Activated T-cell treated with anti-CD3 and anti-CD28 coated beads for 4 hours (primary cell): ENCODE results near the gene HSD17B11.
"Not testable (repeated sequence)": the region's sequence is repeated elsewhere in the genome, so short reads cannot be mapped to it uniquely, and the experiment has no call there.

Source experiments
- DNase-seq: peaks from one replicate; pipeline ENCODE4 v3.0.0-alpha.2; 2020

The HSD17B11 gene

DNA sequence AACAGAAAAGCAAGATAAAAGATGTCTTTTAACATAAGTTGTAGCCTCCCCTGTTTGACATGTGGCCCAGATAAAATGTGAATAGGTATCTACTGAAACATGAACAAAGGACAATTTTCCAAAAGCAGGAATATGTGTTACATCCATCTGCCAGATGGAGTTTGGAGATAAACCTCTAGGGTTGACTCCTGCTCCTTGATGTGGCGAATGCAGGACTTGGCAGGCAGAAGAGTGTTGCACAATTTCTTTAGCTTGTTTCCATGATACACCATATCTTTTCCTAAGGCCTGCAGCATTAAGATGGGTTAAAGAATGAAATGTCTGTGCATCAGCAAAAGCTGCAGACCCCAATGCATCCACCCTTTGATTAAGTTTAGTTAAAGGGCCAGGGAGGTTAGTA lies 12.7 kb upstream of the HSD17B11 start:
- DNase-seq, result not testable (repeated sequence)

DNA sequence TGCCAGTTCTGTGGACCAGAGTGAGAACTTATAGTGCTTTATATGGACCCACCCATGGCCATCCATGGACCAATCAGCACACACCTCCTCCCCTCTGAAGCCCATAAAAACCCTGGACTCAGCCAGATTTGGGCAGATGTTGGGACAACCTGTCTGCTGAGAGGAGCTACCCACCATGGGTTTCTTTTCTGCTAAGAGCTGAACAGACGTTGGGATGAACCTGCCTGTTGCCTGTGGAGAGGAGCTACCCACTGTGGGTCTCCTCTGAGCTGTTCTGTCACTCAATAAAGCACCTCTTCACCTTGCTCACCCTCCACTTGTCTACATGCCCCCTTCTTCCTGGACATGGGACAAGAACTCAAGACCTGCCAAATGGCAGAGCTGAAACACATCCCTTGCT lies 9.0 kb upstream of the HSD17B11 start:
- DNase-seq, result no peak

DNA sequence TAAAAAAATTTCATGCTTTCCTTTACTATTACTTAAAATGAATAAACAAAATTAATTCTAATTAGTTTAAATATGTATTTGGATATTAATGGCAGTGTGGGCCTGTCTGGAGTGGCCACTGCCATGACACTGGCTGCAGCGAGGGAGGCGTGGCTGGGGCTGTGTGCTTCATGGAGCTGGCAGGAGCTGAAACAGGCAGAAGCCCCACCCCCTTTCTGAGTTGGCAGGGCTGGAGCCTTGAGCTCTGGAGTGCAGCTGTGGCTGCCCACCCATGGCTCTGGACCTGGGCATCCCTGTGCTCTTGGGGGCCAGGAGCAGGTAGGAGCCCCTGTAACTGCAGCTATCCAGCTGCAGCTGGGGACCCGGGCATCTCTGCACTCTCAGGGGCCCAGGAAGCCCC lies 8.2 kb upstream of the HSD17B11 start:
- DNase-seq, result no peak

DNA sequence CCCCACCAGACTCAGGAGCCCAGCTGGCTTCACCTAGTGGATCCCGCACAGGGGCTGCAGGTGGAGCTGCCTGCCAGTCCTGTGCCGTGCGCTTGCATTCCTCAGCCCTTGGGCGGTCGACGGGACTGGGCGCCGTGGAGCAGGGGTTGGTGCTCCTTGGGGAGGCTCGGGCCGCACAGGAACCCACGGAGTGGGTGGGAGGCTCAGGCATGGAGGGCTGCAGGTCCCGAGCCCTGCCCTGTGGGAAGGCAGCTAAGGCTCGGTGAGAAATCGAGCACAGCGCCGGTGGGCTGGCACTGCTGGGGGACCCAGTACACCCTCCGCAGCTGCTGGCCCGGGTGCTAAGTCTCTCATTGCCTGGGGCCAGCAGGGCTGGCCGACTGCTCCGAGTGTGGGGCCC lies 4.9 kb upstream of the HSD17B11 start:
- not testable (repeated sequence) for DNase-seq

DNA sequence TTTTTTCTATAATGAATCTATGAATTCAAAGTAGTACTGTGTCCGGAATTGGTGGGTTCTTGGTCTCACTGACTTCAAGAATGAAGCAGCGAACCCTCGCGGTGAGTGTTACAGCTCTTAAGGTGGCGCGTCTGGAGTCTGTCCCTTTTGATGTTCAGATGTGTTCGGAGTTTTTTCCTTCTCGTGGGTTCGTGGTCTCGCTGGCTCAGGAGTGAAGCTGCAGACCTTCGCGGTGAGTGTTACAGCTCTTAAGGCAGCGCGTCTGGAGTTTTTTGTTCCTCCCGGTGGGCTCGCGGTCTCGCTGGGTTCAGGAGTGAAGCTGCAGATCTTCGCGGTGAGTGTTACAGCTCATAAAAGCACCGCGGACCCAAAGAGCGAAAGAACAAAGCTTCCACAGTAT lies 4.1 kb upstream of the HSD17B11 start:
- DNase-seq, result not testable (repeated sequence)

DNA sequence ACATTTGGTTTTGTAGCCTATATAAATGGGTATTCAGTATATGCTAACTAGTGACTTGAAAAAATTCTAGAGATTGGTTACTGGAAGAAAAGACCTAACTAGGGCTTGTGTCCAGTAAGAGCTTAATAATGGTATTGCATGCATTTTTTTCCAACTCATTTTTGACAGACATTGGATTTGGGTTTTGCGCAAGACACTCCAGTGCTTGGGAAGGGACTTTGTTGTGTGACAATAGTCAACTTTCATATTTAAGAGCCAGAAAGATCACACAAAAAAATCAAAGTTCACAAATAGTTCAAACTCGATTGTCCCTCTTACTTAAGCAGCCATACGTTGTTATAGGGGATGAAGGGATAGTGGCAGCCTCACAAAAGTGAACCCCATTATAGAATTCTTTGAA lies 1.2 kb upstream of the HSD17B11 start:
- no peak for DNase-seq

DNA sequence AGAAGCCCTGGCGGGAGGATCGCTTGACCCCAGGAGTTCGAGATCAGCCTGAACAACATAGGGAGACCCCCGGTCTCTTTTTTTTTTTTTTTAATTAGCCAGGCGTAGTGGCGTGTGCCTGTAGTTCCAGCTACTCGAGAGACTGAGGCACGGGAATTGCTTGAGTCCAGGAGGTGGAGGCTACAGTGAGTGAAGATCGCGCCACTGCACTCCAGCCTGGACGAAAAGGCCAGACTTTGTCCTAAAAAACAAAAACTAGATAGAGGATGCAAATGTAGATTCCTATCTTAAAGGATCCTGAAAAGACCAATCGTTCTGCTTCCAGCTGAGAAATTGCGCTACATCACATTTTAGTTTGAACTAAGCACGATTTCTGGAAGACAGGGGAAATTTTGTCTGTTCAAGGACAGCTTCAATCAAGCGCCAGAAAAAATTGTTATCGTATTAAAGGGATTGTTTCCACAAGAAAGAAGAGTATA lies 627 bp upstream of the HSD17B11 start:
- no peak for DNase-seq

DNA sequence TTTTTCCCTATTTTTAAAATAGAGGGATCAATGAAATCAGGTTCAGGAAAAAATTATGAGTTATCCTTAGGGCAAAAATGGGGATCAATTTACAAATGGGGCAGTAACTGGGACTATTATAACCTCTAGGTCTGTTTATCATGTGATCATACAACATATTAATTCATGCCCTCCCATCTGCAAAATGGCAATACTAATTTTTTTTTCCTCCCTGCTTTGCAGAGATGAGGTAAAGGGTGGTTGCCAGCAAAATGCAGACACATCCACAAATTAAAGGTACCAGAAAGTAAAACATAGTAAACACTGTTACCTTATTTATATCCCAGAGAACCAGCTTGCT lies 467 bp downstream of the HSD17B11 start:
- DNase-seq, result no peak

DNA sequence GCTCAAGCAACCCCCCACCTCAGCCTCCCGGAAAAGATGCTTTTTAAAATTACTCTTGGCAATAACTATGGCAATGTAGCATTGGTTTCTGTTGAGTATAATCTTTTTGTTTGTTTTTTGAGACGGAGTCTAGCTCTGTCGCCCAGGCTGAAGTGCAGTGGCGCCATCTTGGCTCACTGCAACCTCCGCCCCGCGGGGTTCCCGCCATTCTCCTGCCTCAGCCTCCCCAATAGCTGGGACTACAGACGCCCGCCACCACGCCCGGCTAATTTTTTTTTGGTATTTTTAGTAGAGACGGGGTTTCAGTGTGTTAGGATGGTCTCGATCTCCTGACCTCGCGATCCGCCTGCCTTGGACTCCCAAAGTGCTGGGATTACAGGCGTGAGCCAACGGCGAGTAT lies 933 bp downstream of the HSD17B11 start:
- DNase-seq, result not testable (repeated sequence)

DNA sequence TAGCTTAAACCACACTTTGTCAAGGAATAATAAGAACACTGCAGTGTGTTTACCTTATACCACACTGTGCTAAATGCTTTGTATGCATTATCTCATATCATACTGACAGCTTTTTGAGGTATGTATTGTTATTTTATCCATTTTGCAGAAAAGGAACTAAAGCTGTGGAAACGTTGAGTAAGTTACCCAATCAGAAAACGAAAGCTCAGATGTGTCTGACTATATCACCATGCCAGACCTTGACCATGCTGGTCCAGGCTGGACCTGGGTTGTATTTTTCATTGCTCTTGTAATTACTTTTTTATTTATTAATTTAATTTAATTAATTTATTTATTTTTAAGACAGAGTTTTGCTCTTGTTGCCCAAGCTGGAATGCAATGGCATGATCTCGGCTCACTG lies 2.1 kb downstream of the HSD17B11 start:
- no peak for DNase-seq

DNA sequence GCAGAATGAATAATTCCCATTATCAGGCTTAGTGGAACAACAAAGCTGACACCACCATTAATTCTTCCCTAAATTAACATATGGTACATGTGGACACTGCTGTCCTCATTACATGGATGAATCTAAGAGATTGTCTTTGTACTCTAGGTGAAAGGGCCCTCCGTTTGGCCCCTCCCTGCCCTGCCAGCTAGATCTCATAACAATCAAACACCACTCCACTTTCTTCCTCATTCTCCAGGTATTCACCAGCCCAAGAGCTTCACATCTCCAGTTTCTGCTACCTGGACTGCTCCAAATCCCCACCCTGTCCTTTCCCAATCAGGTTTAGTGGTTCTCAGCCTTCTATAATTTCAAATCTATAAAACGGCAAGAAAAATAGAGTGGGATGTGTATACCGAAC lies 3.8 kb downstream of the HSD17B11 start:
- DNase-seq, result no peak

DNA sequence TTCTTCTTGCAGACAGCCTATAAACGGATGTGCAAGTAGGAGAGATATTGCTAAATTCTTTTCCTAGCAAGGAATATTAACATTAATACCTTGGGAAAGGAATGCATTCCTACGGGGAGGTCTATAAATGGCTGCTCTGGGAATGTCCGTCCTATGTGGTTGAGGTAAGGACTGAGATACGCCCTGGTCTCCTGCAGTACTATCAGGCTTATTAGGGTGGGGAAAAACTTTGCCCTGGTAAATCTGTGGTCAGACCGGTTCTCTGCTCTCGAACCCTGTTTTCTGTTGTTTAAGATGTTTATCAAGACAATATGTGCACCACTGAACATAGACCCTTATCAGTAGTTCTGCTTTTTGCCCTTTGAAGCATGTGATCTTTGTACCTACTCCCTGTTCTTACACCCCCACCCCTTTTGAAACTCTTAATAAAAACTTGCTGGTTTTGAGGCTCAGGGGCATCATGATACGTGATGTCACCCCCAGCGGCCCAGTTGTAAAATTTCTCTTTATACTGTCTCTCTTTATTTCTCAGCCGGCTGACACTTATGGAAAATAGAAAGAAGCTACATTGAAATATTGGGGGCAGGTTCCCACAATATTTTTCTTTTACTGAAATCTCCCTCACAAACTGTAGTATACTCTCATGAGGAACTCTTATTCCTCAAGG lies 6.4 kb downstream of the HSD17B11 start:
- not testable (repeated sequence) for DNase-seq

DNA sequence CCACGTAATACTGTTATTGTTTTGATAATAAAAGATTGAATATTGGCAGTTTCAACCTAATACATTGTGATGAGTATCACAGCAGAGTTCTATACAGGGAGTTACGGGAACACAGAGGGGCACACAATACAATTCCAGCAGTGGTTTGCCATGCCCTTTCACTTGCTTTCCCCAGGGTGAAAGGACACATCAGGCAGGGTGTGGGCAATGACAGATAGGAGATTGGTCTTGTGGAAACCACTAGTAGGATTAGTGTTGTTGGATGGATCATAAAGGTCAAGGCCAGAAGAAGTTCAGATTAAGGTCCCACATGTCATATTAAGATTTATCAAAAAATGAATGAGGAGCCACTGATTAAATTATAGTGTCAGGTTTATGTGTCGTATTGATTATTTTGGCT lies 8.1 kb downstream of the HSD17B11 start:
- DNase-seq, result no peak

DNA sequence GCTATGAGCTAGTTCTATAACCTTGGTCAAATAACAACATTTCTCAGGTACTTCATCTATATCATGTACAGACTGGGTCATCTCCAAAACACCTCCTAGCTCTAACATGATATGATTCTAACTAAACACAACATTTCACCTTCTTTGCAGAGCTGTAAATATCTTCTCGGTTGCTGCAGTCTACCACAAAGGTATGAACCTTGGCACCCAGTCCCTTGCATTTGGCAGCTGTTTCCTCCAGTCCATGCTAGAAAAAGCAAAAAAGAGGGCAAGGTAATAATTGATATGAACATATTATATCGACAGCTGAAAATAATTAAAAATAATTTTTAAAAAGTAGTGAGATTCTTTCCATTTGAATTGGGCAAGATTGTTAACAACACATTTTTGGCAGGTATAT lies 8.9 kb downstream of the HSD17B11 start:
- DNase-seq, result no peak

DNA sequence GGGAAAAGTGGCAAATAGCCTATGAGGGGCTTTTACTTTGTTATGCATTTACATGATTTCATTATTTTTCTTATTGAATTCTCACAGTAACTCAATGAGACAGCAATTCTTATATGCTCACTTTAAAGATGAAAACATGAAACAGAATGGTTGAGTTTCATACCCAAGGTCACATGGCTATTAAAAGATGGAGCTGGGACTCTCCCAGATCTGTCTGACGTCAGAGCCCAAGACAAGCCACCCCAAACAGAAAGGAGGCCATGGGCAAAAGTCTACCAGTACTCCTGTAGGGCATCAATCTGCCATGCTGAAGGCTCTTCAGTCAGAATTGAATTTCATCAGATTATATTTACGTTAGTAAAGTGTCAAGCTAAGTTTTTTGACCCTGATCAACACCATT lies 13.2 kb downstream of the HSD17B11 start:
- DNase-seq, result no peak

DNA sequence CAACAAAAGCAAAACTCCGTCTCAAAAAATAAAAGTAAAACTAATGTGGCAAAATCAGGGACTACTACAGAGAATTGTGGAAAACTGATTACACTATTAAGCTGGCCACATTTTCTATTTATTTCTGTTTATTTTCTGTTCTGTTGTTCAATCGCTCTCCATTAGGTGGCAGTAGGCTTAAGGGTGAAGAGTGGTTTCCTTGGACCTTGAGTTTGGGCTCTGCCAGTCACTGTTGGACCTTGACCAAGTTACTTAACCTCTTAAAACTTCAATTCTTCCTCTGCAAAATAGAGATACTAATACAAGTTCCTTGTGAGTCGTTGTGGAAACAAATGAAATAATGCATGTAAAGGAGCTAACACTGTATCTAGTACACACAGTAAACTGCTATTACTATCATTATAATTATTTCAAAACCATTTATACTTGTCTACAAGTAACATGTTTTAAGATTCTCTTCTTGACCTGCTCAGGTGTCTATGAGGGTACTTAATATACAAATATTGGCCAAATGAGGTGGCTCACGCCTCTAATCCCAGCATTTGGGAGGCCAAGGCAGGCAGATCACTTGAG lies 15.2 kb downstream of the HSD17B11 start:
- no peak for DNase-seq

DNA sequence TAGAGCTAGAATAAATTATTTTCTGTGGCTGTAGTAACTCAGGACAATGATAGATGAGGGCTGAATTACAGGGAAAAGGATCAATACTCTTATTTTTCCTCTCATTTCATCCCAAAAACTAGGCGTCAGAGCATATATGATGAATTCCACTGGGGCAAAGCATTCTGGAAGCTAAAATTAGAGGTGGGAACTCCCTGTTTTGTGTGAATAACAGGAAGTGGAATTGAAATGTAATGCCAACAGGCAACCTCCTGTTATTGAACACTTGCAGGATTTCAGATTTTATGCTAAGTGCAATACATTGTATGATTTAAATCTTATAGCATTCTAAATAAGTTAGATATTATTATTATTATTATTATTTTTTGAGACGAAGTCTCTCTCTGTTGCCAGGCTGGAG lies 20.9 kb downstream of the HSD17B11 start:
- DNase-seq, result no peak

DNA sequence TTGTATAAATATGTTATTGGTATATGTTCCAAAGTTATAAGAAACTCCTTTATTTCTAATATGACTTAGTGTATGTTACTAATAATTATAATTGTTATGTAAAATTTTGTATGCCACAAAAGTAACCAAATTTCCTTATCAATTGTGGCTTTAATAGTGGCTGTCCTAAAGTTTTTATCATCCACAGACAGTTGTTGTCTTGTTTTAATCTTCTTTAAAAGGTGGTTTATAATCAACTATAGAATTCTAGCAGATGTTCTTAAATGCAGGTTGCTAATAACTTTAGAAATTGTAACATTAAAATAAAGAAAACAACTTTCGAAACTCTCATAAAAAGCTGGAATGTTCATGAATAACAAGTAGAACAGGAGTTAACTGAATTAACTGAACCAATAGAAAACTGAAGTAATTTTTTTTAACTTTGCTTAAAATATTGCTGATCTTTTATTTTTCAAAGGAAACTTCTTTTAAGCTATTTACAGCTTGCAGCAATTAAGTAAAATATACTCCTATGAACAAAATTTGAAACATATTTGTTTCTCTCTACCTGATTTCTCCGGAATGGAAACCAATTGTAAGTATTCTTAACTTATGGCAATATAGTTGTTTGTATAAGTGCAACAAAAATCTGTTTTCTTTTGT lies 24.3 kb downstream of the HSD17B11 start:
- DNase-seq, result no peak

DNA sequence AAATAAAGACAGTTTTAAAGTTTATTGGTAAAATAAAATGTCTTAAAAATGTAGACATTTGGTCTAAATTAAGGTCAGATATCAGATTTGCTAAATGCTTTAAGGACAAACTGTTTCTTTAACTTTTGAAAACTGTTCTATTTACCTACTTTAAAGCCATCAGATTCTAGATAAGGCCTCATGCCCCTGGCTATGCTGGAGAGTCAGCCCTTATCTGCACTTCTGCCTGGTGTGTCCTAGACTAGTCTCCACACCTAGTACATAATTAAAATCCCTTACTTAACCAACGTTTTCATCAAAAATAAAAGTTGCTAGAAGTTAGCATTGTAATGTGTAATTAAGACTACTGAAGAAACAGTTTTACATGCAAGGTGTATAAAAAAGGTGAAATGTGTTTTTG lies 25.6 kb downstream of the HSD17B11 start:
- no peak for DNase-seq

DNA sequence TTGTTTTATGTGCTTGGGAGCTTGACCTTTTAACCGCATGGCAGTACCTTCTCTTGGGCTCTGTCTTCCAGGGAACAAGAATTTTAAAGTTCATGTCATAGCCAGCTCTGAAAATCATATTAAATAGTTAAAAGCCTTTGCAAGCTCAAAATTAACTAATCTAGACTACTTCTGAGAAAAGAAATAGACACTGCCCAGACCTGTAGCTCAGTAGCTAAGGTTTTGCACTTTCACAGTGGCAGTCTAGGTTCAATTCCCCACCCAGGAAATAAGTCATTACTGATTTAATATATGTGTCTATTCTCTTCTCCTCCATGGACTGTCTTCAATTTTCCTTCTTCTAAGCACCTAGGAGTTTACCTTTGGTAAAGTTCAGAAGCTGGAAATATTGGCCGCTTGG lies 27.4 kb downstream of the HSD17B11 start:
- no peak for DNase-seq

DNA sequence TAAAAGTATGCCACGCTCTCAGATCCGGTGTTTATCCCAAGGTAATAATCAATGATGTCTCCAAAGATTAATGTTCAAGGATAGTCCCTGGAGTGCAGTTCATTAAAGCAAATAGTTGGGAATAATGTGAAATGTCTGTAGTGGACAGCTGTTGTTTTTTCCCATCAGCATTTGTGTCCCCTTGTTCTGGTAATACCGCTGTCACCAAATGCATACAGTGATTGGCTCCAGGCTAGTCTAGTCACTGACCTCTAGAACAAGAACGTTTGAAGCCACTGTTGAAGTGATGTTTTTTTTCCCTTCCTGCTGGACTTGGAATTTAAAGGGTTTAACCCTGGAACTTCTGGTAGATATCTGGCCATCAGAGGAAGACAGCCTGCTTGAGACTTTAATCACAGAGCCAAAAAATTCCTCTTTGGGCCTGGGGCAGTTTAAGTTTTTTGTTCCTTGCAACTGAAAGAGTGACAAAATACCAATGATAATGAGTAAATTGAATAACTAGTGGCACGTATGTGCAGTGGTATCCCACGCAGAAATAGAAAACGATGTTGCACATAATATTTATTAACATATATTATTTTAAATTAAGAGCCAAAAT lies 30.6 kb downstream of the HSD17B11 start:
- DNase-seq, result no peak

DNA sequence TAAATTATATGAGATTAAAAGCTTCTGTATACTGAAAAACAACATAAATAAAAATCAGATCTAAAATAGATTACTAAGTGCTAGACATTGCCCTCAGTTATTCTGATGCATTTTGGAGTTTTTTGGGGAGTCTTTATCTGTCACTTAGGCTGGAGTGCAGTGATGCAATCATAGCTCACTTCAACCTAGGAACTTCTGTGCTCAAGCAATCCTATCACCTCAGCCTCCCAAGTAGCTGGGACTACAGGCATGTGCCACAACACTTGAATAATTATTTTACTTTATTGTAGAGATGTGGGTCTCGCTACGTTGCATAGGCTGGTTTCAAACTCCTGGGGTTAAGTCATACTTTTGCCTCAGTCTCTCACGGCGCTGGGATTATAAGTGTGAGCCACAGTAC lies 31.7 kb downstream of the HSD17B11 start:
- DNase-seq, result no peak

DNA sequence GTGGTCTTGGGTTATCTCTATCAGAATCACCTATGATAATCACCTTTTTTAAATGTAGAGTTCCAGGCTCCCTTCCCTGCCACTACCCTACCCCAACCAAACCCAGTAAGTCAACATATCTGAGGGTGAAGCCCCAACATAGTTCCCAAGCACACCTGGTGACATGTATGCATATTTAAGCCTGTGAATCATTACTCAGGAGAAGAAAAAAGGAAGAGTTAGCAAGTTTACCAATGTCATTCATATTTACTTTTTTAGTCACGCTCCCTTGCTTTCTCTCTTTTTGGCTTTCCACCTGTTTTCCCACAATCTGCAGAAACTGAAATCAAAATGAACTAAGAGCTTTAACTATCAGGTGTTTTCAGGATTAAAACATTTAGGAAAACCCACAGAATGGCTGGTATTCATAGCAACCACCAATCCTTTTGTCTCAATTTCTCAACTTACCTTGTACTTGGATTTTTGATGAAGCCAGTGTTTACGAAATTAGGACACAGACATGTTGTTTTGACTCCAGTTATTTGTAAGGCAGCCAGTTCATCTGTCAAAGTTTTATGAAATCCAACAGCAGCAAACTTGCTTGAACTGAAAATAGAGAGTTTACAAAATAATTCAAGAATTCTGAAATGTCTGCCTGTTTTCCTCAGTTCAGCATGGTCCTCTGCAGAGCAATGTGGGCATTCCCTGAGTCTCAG lies 34.0 kb downstream of the HSD17B11 start:
- no peak for DNase-seq
